ENCODE results near the gene TMEM43. TPM values are rescaled to one million over a fixed set of nuclear protein-coding genes. Genes with fewer than 3 reads are reported as not detected.
"Not testable (repeated sequence)": the region's sequence is repeated elsewhere in the genome, so short reads cannot be mapped to it uniquely, and the experiment has no call there.

TMEM43 gene
- total RNA-seq, 1 donor from 2014 or later, result 50.8 TPM

DNA sequence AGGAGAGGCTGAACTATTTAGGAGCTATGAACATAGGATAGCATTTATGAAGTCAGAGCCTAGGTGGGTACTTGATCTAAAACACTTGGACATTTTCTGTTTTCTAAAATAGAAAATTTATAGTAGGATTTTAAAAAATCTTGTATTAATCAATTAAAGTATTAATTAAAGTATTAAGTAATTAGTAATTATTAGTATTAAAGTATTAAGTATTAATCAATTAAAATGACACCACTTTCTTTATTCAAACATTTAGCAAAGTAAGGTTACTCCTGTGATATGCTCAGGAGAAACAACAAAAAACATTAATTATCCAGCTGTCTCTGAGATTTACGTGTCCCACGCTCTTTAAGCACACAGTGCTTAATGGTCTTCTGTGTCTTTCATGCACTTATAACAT is 32.4 kb upstream of the TMEM43 start:
- H3K4me1 Mint-ChIP-seq (ENCODE audit: low read depth, unreplicated experiment), result peaks cover 1% of the 10 kb centered on the region
- DNase-seq, result no peak
- peaks cover 16% of the 10 kb centered on the region for H3K36me3 Mint-ChIP-seq (ENCODE audit: unreplicated experiment)
- H3K27me3 Mint-ChIP-seq (ENCODE audit: unreplicated experiment), result peaks cover 4% of the 10 kb centered on the region
- no peak overlapping the region for H3K27ac Mint-ChIP-seq (ENCODE audit: unreplicated experiment)
- TF ChIP-seq CTCF (IDR thresholded peaks at IDR 0.05; ENCODE audit: partially characterized antibody, unreplicated experiment), result no peak
- H3K4me3 Mint-ChIP-seq (ENCODE audit: unreplicated experiment), result no peak overlapping the region
- peaks cover 3% of the 10 kb centered on the region for H3K9me3 Mint-ChIP-seq (ENCODE audit: unreplicated experiment)

- Mint-ChIP-seq H3K4me3 (ENCODE audit: unreplicated experiment) (no peak overlapping the region), H3K27me3 (ENCODE audit: unreplicated experiment) (peaks cover 4% of the 10 kb centered on the region), H3K36me3 (ENCODE audit: unreplicated experiment) (peaks cover 8% of the 10 kb centered on the region), H3K4me1 (ENCODE audit: low read depth, unreplicated experiment) (peaks cover 1% of the 10 kb centered on the region), H3K27ac (ENCODE audit: unreplicated experiment) (no peak overlapping the region), H3K9me3 (ENCODE audit: unreplicated experiment) (peaks cover 7% of the 10 kb centered on the region)
- no peak for TF ChIP-seq CTCF (IDR thresholded peaks at IDR 0.05; ENCODE audit: partially characterized antibody, unreplicated experiment)
- DNase-seq, result no peak
These were observed 31.0 kb upstream of the TMEM43 start for GRCh38 chr3:14093831-14094230.

DNA sequence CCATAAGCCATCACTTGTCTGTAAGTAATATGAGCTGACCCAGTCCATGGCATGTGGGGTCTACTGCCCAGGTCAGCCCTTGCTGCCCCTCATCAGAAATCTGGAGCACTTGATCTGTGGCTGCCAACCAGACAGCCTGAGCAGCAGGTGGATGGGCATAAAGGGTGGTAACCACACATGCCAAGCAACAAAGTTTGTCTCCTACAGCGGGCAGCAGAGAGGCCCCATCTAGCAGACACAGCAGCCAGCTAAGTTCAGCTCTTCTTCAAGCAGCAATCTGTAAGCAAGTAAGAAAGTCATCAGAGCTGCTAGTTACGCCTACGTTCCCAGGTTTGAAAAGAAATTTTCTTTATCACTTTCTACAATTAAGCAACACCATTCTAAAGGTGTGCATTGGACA is 28.1 kb upstream of the TMEM43 start:
- peaks cover 1% of the 10 kb centered on the region for H3K4me1 Mint-ChIP-seq (ENCODE audit: low read depth, unreplicated experiment)

DNA sequence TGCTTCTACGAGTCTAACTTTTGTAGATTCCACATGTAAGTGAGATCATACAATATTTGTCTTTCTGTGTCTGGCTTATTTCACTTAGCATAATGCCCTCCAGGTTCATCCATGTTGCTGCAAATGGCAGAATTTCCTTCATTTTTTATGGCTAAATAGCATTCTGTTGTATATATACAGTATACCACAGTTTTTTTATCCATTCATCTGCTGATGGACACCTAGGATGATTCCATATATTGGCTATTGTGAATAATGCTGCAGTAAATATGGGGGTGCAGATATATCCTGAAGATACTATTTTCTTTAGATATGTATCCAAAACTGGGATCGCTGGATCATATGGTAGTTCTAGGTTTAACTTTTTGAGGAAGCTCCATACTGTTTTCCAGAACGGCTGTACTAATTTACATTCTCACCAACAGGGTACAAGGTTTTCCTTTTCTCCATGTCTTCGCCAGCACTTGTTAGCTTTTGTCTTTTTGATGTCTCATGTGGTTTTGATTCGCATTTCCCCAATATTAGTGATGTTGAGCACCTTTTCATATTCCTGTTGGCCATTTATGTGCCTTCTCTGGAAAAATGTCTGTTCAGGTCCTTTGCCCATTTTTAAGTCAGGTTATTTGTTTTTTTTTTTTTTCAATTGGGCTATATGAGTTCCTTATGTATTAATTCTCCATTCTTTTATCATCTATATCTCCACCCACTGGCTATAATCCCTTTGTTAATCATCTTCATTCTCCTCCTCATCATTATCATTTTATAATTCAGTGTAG is 27.0 kb upstream of the TMEM43 start:
- no peak for TF ChIP-seq CTCF (IDR thresholded peaks at IDR 0.05; ENCODE audit: partially characterized antibody, unreplicated experiment)
- Mint-ChIP-seq H3K9me3 (ENCODE audit: unreplicated experiment) (peaks cover 4% of the 10 kb centered on the region), H3K36me3 (ENCODE audit: unreplicated experiment) (no peaks in the 10 kb centered on the region), H3K4me1 (ENCODE audit: low read depth, unreplicated experiment) (no peaks in the 10 kb centered on the region), H3K27ac (ENCODE audit: unreplicated experiment) (no peak overlapping the region), H3K27me3 (ENCODE audit: unreplicated experiment) (peaks cover 3% of the 10 kb centered on the region), H3K4me3 (ENCODE audit: unreplicated experiment) (no peak overlapping the region)
- DNase-seq, result no peak

More for the DNA sequence above, 28.1 kb upstream of the TMEM43 start:
- DNase-seq, result no peak
- Mint-ChIP-seq H3K27ac (ENCODE audit: unreplicated experiment) (no peak overlapping the region), H3K36me3 (ENCODE audit: unreplicated experiment) (no peaks in the 10 kb centered on the region), H3K4me3 (ENCODE audit: unreplicated experiment) (no peak overlapping the region), H3K9me3 (ENCODE audit: unreplicated experiment) (peaks cover 4% of the 10 kb centered on the region), H3K27me3 (ENCODE audit: unreplicated experiment) (peaks cover 3% of the 10 kb centered on the region)
- no peak for TF ChIP-seq CTCF (IDR thresholded peaks at IDR 0.05; ENCODE audit: partially characterized antibody, unreplicated experiment)

DNA sequence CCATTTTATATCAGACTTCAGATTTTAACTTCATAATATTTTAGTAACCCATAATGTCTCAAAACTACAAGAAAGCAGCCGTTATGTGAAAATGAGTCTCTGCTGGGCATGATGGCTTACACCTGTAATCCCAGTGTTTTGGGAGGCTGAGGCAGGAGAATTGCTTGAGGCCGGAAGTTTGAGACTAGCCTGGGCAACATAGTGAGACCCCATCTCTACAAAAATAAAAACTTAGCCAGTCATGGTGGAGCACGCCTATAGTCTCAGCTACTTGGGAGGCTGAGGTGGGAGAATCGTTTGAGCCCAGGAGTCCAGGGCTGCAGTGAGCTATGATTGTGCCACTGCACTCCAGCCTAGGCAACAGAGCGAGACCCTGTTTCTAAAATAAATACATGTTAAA is 15.0 kb upstream of the TMEM43 start:
- H3K36me3 Mint-ChIP-seq (ENCODE audit: unreplicated experiment); H3K27me3 Mint-ChIP-seq (ENCODE audit: unreplicated experiment); H3K9me3 Mint-ChIP-seq (ENCODE audit: unreplicated experiment); H3K4me3 Mint-ChIP-seq (ENCODE audit: unreplicated experiment); H3K27ac Mint-ChIP-seq (ENCODE audit: unreplicated experiment); DNase-seq; H3K4me1 Mint-ChIP-seq (ENCODE audit: low read depth, unreplicated experiment): not testable (repeated sequence)

Measured in glutamatergic neuron (in vitro differentiated cells).